KBM-7 (cell line): Measurements from ENCODE around the gene MTCL3.
A peak's percentile ranks its signal among the peaks of the same experiment; 100 is the strongest.

Experiments used
- DNase-seq: peaks from one replicate; pipeline ENCODE4 v3.0.0-alpha.2; 2015
- in situ Hi-C: fragments of 300-500 bp; cut with MboI; formaldehyde crosslinking; loops from 2 replicates; pipeline ENCODE4 v1.14.3; 2020; ENCODE audit warnings: low sequenced_read_pairs, low pct_unique_long_range_greater_than_20kb, mixed read lengths

MTCL3 gene

DNA sequence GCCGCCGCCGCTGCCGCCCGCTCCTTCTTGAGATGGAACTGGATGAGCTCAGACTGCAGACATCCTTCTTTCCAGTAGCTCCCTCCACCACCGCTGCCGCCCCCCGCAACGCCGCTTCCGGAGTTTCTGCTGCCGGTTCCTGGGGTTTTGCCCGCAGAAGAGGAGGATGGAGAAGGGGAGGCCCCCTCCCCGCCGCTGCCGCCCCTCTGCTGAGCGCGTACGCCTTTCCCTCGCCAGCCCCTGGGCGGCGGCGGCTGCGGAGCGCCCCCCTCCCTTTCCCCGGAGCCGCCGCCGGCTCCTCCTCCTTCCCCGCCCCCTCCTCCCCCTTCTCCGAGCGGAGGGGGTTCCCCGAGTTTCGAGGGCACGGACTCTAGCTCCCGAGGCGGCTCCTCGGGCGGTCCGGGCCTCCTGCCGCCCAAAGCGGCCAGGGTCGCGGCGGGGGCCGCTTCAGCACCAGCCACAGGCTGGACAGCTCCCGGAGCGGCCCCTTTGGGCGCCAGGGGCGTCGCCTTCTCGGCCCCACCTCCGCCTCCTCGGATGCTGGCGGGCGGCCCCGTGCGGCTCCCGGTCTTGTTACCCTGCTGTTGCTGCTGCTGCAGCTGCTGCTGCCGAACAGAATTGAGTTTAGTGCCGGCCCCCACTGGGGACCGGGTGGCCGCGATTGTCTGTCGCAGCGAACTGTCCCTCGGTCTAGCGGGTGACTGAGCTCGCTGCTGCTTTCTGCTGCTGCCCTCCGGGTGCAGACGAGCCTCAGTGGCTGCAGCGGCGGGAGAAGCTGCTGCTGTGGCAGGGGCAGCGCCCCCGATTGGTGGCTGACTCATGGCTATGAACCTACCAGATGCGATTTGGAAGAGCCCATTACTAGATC is 3.1 kb downstream of the MTCL3 start:
- in situ Hi-C loops, result no loop called here
- peak; percentile 62 for DNase-seq

DNA sequence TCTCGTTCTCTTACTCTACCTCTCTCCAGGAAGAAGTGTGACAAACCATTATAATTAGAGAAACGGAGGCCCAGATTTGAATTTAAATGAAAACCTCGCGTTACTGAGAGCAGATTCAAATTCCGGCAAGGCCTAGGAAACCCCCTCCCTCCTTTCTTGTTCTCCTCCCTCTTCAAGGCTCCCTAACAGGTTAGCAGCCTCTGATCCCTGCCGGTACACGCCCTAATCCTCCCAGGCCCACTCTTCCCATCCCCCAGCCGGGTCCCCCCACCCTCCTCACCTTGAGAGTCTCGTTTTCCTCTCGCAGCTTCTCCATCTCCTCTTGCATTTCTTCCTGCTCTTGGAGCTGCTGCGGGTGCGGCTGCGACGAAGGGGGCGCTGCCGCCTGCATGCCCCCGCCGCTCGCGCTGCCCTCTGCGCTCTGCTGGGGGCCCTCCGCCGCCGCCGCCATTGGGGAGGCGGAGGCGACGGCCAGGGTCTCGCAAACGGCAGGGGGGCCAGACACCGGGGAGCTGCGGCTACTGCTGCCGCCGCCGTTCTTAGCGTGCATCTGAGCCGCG is 3.8 kb downstream of the MTCL3 start:
- peak; percentile 20 for DNase-seq
- in situ Hi-C loops, result no loop called here

DNA sequence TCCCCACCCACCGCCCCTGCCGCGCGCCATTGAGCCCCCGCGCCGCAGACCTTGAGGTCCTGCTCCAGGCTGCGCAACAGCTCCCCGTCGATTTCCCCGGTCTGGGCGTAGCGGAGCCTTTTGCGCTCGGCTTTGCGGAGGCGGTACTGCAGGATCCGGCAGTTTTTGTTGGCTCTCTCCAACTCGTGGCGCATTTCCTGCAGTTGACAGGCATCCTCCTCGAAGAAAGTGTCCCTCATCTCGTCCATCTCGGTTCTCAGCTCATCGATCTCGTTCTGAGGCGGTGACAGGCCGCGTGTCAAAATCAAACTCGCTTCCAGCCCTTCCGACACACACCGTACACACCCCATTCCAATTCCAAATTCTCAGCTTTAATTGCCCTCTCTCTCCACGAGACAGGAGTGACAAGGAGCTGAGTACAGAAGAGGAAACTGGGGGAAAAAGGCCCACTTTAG is 4.3 kb downstream of the MTCL3 start:
- in situ Hi-C loops, result no loop called here
- no peak for DNase-seq

DNA sequence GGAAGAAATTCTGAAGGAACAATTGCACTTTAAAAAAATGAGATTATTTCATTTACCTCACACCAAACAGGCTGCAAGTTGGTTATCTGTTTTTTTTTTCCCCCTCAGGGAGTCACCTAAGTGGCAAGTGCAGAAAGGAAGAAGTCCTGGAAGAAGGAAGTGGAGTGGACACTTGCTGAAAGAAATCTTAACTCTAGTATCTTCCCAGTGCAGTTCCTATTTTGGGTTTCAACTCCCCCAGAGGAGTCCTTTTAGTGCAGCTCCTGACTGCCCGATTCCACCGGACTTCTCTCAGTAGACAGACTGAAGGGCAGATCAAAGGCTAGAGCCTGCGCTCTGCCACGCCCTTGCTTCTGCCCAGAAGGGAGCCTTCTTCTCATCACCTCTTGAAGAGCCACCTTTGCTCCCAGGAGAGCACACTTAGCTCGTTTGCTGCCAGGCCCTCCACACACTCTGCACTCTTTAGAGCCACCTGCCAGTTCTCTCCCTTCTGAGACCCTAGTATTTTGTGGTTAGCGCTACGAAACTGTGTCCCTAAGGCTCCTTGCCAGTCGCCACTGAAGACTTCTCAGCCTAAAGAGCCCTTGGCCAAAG is 4.9 kb downstream of the MTCL3 start:
- DNase-seq, result no peak
- in situ Hi-C loops, result no loop called here

DNA sequence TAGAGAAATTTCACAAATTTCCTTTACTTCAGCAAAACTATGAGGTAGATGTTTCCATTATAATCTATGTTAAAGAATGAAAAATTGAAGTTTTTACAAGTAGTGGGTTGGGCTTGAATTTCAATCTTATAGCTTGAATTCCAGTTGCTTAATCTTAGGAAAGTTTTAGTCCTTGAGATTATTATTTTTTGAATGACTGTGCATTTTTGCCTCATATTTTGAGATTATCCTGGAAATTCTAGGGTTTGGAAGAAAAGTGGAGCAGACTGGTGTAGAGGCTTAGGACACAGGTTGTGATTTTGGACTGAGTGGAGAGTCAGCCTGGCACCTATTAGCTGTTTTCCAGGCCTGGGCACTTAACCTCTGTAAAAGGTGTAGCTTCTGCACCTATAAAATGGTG is 5.7 kb downstream of the MTCL3 start:
- in situ Hi-C loops, result no loop called here

DNA sequence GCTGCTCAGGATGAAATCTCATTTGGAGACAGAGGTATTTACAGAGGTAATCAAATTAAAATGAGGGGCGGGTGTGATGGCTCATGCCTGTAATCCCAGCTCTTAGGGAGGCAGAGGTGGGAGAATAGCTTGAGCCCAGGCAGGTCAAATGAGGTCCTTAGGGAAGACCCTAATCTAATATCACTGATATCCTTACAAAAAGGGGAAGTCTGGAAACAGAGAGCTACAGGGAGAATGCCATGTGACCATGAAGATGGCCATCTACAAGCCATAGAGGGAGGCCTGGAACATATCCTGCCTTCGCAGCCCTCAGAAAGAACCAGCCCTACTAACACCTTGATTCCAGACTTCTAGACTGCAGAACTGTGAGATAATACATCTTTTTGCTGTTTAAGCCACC is 8.3 kb downstream of the MTCL3 start:
- DNase-seq, result no peak
- in situ Hi-C loops, result no loop called here

More for the DNA sequence above, 5.7 kb downstream of the MTCL3 start:
- no peak for DNase-seq

DNA sequence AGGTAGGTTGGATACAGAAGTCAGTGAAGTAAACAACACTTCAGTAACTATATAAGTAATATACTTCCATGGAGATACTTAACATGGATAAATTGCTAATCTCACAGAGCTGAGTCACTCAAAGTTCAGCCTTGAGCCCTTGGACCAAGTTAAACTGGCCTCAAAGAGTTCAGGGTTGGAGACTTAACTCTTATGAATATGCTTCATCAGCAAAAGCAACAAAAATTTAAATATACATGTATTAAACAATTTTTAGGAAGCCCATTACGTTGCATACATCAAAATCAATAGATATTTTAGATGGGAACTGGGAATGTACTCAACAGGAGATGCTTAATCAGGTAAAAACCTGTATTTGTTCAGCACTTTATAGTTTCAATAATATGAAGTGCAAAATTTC is 12.2 kb downstream of the MTCL3 start:
- in situ Hi-C loops, result no loop called here
- no peak for DNase-seq

DNA sequence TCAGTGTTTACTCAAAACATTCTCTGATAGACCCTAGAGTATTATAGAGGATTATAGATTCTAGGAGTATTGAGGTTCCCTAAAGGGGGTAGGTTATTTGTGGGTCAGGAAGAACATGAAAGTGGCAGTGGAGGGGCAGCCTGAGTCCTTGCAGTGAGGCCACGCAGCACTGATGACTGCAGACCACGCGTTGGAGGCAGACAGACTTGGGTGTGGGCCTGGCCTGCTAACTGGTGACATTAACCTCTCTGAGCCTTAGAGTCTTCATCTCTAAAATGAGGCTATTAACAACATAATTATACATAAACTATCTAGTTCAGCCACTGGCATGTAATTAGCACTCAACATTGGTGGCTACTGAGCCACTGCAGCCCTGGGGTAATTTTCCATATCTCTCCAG is 16.1 kb downstream of the MTCL3 start:
- no peak for DNase-seq
- in situ Hi-C loops, result no loop called here

DNA sequence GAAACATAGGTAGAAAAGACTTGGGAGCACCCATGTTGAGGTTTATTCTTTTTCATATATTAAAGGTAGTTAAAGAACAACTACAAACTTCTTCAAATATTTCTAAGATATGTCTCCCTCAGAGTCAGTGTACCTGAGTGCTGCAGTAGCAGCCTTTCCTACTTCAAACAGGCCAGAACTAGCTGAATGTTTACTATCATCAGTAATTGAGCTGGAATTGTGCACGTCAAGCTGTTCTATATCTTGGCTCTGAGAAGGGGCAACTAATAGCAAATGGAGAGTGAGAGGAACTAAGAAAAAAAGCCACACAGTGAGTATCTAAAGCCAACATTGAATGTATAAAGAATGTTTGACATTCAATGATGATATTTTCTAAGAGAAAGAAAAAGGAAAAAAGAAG is 21.7 kb downstream of the MTCL3 start:
- in situ Hi-C loops, result no loop called here
- DNase-seq, result no peak

DNA sequence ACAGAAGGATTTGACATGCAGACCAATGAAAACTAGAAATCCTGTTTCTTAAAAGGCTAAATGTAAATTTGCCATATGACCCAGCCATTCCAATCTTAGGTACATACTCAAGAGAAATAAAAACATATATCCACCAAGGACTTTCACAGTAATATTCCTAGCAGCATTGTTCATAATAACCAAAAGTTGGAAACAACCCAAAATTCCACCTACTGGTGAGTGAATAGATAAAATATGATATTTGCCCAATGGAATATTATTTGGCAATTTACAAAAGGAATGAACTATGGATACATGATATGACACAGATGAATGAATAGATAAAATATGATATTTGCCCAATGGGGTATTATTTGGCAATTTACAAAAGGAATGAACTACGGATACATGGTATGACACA is 22.7 kb downstream of the MTCL3 start:
- in situ Hi-C loops, result no loop called here
- DNase-seq, result no peak

DNA sequence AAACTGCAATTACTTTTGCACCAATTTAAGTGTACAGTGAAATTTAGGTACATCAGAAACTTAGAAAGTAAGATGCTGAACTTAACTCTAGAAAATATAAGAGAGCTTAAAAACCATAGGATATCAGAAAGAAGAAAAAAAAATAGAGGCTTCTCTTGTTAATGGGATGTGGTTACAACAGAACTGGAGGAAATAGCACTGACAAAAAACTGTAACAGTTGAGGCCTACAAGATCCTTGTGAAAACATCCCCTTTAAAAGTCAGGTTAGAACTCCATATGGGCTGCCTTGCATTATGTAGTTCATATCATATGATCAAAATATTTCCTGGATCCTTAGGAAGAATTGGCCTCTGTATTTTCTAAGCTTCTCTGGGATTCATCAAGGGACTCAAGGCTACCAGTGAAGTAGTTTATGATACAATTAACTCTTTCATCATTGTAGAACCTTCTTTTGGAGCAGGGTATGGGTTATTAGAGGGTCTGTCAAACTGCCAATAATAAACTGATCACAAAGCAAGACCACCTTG is 24.8 kb downstream of the MTCL3 start:
- no peak for DNase-seq
- in situ Hi-C loops, result no loop called here

DNA sequence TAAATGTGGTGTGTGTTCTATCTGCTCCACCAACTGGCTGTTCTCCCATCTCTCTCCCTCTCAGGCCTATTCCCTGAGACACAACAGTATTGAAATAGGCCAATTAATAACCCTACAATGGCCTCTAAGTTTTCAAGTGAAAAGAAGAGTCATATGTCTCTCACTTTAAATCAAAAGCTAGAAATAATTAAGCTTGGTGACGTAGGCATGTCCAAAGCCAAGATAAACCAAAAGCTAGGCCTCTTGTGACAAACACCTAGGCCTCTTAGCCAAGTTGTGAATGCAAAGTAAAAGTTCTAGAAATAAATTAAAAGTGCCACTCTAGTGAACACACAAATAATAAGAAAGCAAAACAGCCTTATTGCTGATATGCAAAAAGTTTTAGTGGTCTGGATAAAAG is 29.9 kb downstream of the MTCL3 start:
- DNase-seq, result no peak
- in situ Hi-C loops, result no loop called here

DNA sequence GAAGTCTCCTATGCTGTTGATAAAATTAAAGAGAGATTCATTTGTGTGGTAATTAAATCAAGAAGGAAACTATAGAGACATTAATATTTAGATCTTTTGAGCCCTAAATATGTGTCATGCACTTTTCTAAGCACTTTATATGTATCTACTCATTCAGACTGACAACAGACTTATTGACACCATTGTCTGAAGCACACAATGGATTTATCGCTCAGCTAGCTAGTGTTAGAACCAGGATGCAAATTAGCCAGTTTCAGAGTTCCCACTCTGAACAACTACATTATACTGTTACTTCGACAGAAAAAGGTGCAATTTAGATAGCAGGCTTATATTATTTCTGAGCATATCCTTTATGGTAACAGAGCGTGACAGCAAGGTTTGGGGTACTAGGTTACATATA is 32.2 kb downstream of the MTCL3 start:
- DNase-seq, result no peak
- in situ Hi-C loops, result no loop called here

DNA sequence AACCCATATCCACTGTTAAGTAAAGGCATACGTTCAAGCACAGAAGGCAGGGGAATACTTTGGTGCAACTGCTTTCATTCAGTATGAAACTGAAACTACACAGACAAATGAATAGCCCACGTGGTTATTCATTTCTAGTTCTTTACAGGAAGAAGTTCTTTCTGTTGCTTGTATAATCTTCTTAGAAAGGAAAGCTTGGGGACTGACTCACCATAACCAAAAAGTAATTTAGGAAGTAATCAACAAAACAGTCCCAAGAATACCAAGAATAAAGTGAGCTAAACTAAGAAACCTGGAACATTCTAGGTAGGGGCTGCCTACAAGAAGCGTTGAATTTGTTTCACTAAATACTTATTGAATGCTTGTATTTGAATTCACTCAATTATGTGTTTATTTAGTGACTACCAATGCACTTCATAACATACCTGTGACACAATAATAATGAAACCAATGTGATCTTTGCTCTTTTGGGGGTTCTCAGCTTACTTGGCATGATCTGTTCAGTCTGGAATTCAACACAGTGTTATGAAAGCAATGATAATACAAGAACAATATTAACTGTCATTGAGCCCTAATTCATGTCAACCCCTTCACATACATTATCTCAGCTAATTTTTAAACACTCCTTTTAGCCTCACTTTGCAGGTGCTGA is 34.8 kb downstream of the MTCL3 start:
- peak; percentile 5 for DNase-seq
- in situ Hi-C loops, result no loop called here

DNA sequence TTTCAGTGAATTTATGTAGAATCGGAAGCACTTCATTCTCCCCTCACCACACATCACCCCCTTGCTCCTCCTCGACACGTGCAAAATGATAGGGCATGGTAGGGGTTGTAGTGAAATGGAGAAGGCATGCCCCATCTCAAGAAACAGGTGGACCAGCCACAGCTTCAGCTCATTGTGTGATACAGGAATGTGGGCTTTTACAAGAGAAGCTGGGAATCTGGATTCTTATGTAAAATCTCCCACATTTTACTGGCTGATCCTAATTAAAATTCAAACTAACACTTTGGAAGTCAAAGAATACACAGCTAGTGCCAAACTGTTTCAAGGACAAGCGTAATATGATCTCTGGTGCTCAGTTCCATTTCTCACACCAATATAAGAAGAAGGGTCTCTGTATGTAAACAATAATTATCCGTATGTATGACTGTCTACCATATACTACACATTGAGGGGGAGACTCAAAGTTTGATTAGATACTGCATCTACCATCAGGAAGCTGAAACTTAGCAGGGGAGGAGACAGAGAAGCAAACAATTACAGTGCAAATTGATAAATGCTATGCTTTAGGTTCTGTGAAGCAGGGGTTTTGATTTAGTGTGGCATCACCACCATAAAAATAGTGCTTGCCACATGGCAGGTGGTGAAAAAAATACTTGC is 35.6 kb downstream of the MTCL3 start:
- no peak for DNase-seq
- in situ Hi-C loops, result no loop called here

DNA sequence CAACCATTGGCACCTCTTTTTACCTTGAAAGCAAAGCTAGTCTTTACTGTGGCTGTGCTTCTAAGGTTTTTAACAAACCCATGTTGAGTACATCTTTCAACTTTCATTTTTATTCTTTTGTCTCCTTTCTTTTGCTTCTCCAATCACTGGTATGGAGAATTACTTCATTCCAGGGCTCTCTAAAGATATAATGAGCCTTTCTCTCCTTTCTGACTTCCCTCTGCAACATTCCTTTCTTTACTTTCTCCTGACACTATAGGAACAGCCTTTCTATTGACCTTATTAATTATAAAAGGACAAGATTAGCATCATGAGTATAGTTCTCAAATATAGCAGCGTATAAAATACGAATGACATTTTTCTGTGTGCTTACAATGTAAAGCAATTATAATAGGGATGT is 36.8 kb downstream of the MTCL3 start:
- no peak for DNase-seq
- in situ Hi-C loops, result no loop called here

DNA sequence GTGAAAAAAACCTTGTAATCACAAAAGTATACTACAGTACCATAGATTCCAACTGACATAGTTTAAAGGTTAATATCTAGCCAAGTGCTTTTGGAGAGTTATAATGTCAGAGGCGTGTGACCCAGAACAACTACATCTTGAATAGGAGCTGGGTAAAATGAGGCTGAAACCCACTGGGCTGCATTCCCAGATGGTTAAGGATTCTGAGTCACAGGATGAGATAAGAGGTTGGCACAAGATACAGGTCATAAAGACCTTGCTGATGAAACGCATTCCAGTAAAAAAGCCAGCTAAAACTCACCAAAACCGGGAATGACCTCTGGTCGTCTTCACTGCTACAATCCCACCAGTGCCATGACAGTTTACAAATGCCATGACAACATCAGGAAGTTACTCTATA is 37.5 kb downstream of the MTCL3 start:
- in situ Hi-C loops, result no loop called here
- DNase-seq, result no peak

DNA sequence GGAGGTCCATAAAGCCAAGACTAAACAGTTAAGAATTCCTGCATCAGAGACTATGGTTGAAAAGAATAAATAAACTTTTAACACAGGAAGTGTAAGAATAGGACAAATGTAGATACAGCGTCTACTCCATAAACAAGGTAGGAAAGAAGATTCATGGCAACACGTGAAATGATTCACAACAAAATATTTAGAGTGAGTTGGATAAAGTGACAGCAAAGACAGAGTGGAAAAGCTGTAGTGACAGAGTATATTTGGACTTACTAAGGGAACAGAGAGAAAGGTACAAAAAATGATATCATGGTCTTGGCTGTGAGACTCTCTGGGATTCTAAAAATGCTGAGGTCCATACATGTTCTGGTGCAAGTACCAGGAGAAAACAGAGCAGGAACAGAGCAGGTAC is 38.0 kb downstream of the MTCL3 start:
- in situ Hi-C loops, result no loop called here

DNA sequence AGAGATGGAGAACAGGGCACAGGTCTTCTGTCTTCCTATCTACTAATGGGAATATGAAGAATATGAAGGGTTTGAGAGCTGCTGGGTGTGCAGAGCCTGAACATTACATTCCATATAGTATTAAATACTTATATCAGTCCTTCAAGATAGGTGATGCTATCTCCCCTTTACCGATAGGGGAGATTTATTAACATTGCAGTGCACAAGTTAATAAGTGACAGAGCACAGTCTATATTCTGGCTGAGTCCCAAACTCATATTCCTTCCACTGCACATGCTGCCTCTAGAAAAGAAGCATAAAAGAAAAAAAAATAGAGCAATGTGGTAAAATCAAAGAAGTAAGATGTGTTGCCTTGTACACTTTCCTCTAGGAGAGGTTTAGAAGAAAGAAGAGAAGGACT is 41.5 kb downstream of the MTCL3 start:
- in situ Hi-C loops, result no loop called here

More for the DNA sequence above, 38.0 kb downstream of the MTCL3 start:
- no peak for DNase-seq

More for the DNA sequence above, 41.5 kb downstream of the MTCL3 start:
- DNase-seq, result no peak
